Adrenal gland (tissue), 5 donors: Measurements from ENCODE around the gene CLIP4.

ENCODE experiments used
- POLR2A ChIP-seq, 2 donors: fragments of 450-650 bp; IDR thresholded peaks; one replicate each; pipeline ENCODE4 v1.6.1; 2017; ENCODE audit warnings: antibody characterized with exemption in 2 of 2, mild to moderate bottlenecking in 2 of 2, moderate library complexity in 1 of 2
- TF ChIP-seq, protein P1 (sequence below), 6 experiments: fragments of 450-650 bp in 4 of 6; fragments of 200-600 bp in 2 of 6; sonication (generic) in 1 of 6; IDR thresholded peaks; 1 replicate in 5 of 6; 2 replicates in 1 of 6; pipeline versions ENCODE4 v1.5.1 to v1.8.0; 2016 to 2021; ENCODE audit warnings: antibody characterized with exemption in 6 of 6, mild to moderate bottlenecking in 2 of 6, moderate library complexity in 1 of 6
- donor health status: DM: no; HTN: no; CAD: no.

- TF ChIP-seq, protein P1, sequence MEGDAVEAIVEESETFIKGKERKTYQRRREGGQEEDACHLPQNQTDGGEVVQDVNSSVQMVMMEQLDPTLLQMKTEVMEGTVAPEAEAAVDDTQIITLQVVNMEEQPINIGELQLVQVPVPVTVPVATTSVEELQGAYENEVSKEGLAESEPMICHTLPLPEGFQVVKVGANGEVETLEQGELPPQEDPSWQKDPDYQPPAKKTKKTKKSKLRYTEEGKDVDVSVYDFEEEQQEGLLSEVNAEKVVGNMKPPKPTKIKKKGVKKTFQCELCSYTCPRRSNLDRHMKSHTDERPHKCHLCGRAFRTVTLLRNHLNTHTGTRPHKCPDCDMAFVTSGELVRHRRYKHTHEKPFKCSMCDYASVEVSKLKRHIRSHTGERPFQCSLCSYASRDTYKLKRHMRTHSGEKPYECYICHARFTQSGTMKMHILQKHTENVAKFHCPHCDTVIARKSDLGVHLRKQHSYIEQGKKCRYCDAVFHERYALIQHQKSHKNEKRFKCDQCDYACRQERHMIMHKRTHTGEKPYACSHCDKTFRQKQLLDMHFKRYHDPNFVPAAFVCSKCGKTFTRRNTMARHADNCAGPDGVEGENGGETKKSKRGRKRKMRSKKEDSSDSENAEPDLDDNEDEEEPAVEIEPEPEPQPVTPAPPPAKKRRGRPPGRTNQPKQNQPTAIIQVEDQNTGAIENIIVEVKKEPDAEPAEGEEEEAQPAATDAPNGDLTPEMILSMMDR (IDR thresholded peaks at IDR 0.05) = no peak
- TF ChIP-seq POLR2A (IDR thresholded peaks at IDR 0.05) = no peak
Measured at GRCh38 chr2:29184531-29184930, 69.3 kb downstream of the CLIP4 start.
